ENCODE measurements around the gene CMTR1.

The CMTR1 gene

GRCh38 chr6:37479266-37479854 lies 46.3 kb downstream of the CMTR1 start:
- H3K27ac ChIP-seq (ENCODE audit: low read depth, low read length): no peak overlapping the region
- peaks cover 88% of the 10 kb centered on the region for H3K36me3 ChIP-seq (ENCODE audit: control insufficient read depth, insufficient read depth, low read length)
- H3K9ac ChIP-seq (ENCODE audit: low read length): no peak overlapping the region
- no peaks in the 10 kb centered on the region for H3K27me3 ChIP-seq (ENCODE audit: control insufficient read depth, insufficient read depth, low read length)
- H3K9me3 ChIP-seq (ENCODE audit: control insufficient read depth, insufficient read depth, low read depth, low read length): no peaks in the 10 kb centered on the region
- H3K4me3 ChIP-seq (ENCODE audit: low read depth, low read length): no peak overlapping the region
- H3K4me1 ChIP-seq (ENCODE audit: control insufficient read depth, insufficient read depth, low read length): peaks cover 14% of the 10 kb centered on the region

DNA sequence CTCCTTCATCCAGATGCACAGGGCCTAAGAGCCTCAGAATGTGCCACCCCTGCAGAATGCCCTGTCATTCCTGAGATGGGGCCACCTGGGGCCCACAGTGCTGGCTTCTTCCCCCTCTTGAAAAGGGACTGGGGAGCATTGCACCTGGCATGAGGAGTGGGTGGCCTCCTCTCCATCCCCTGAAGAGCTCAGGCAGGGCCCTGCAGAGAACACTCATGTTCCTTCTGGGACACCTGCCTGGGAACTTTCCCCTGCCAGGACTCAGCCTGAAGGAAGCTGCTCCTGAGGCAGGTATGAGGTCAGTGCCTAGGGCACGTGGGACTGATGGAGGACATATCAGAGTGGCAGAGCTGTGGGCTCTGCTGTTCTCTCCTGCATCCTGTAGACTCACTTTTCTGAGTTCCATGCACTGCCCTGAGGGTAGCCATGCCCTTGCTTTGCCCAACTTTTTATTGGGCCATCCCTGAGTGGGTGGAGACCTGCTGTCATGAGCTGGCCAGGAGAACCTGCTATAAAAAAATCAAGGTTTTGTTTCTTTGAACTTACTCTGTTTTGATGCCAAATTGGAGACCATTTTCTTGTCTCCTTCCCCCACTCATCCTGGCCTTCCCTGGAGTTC lies 47.2 kb downstream of the CMTR1 start:
- H3K4me3 ChIP-seq (ENCODE audit: low read depth, low read length): no peak overlapping the region
- no peak overlapping the region for H3K27ac ChIP-seq (ENCODE audit: low read depth, low read length)
- peaks cover 14% of the 10 kb centered on the region for H3K4me1 ChIP-seq (ENCODE audit: control insufficient read depth, insufficient read depth, low read length)
- no peak overlapping the region for H3K9ac ChIP-seq (ENCODE audit: low read length)
- peaks cover 80% of the 10 kb centered on the region for H3K36me3 ChIP-seq (ENCODE audit: control insufficient read depth, insufficient read depth, low read length)
- H3K27me3 ChIP-seq (ENCODE audit: control insufficient read depth, insufficient read depth, low read length): no peaks in the 10 kb centered on the region
- H3K9me3 ChIP-seq (ENCODE audit: control insufficient read depth, insufficient read depth, low read depth, low read length): no peaks in the 10 kb centered on the region

- H3K4me1 ChIP-seq (ENCODE audit: control insufficient read depth, insufficient read depth, low read length): peaks cover 14% of the 10 kb centered on the region
- H3K27me3 ChIP-seq (ENCODE audit: control insufficient read depth, insufficient read depth, low read length): no peaks in the 10 kb centered on the region
- peaks cover 72% of the 10 kb centered on the region for H3K36me3 ChIP-seq (ENCODE audit: control insufficient read depth, insufficient read depth, low read length)
- H3K9ac ChIP-seq (ENCODE audit: low read length): no peak overlapping the region
- no peak overlapping the region for H3K4me3 ChIP-seq (ENCODE audit: low read depth, low read length)
- H3K9me3 ChIP-seq (ENCODE audit: control insufficient read depth, insufficient read depth, low read depth, low read length): no peaks in the 10 kb centered on the region
- H3K27ac ChIP-seq (ENCODE audit: low read depth, low read length): no peak overlapping the region
Measured at GRCh38 chr6:37480951-37481534, 48.0 kb downstream of the CMTR1 start.

DNA sequence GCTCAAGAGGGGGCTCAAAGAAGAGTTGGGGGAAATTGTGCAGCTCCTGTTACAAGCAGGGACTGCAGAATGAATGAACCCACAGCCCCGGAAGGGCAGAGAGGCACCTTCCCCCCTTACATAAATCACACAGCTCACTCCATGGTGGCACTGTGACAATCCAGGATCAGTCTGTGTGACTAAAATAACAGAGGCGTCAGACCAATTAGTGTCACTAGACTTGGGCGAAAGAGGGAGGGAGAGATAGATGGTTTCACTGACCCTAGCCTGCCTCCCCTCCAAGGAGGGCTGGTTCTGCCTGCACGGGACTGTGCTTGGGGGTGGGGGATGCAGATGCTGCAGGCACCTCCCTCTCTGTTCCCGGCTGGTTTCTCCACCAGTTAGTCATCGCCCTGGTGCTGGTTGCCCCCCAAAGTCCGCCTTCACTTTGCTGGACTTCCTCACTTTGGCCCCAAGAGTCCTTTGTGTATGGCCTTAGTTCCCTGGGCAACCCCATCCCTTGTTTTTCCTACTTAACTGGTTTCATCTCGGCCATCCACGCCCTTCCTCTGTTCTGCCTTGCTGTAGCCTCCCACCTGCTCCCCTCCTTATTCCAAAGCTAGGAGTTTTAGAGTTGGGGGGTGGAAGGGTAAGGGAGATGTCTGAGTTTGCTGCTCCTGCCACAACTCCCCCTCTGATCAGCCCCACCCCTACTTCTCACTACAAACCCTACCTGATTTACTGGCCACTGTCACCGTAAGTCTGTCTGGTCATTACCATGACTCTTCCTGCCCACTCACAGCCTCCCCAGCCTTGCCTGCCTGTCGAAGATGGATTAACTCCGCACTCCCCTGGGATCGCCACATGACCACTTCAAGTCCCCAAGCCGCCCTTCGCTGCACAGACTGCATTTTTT lies 48.9 kb downstream of the CMTR1 start:
- Histone ChIP-seq H3K4me1 (ENCODE audit: control insufficient read depth, insufficient read depth, low read length) (peaks cover 14% of the 10 kb centered on the region), H3K36me3 (ENCODE audit: control insufficient read depth, insufficient read depth, low read length) (peaks cover 62% of the 10 kb centered on the region), H3K27ac (ENCODE audit: low read depth, low read length) (no peak overlapping the region), H3K9ac (ENCODE audit: low read length) (no peak overlapping the region), H3K9me3 (ENCODE audit: control insufficient read depth, insufficient read depth, low read depth, low read length) (no peaks in the 10 kb centered on the region), H3K4me3 (ENCODE audit: low read depth, low read length) (no peak overlapping the region), H3K27me3 (ENCODE audit: control insufficient read depth, insufficient read depth, low read length) (no peaks in the 10 kb centered on the region)

DNA sequence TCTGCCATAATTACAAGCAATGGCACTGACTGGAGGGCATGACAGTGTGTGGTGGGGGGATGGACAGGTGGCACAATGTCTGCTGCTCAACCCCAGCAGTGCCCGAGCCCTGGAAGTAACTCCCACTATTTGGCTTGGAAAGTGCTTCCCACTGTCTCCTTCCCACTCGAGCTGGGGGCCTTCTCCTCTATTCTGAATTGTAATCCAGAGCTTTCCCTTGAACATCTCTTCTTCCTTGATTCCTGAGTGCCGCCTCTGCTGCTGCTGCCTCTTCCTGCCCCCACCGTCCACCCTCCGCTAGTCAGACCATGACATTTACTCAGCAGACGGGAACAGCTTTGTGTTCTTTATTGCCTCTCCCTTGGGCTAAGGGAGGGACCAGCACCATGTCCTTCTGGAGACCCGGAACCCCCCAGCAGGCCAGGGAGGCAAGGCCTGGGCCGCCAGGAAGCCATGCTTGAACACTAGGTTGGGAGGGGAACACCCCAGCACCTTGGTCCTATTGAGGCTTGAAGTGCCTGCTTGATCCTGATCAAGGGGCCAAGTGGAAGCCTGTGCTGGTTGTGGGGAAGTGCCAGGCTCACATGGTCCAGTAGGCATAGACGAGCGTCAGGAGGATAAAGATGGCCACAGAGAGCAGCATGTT lies 49.7 kb downstream of the CMTR1 start:
- no peak overlapping the region for H3K9ac ChIP-seq (ENCODE audit: low read length)

DNA sequence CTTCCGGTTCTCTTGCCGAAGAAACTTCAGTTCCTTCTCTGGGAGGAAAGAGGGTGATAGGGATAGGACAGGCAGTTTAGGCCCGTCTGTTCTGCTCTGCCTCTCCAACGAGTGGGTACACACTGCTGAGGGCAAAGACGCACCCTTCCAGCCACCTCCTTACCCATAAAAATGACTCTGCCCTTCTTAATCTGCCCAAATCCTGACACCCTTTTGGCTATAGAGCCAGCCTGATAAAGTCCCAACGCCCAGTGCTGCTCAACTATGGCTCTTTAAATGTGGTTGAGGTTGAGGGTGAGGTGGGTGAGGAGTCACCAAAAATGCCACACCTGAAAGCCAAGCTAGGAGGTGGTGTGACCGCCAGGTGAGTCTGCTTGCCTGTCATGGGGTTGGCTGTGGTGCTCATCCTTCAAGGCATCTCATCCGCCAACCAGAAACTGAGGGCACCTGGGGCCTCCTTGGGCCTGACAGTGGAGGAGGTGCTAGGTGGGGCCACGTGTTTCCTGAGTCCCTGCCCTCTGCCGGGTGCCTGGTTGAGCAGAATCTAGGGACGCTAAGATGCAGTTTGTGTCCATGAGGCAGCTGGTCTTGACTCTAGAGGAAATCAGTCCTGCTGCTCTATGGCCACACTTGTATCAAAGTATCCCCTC lies 50.4 kb downstream of the CMTR1 start:
- no peak overlapping the region for H3K27ac ChIP-seq (ENCODE audit: low read depth, low read length)
- no peak overlapping the region for H3K4me3 ChIP-seq (ENCODE audit: low read depth, low read length)
- H3K4me1 ChIP-seq (ENCODE audit: control insufficient read depth, insufficient read depth, low read length): peaks cover 14% of the 10 kb centered on the region
- H3K27me3 ChIP-seq (ENCODE audit: control insufficient read depth, insufficient read depth, low read length): no peaks in the 10 kb centered on the region
- no peaks in the 10 kb centered on the region for H3K9me3 ChIP-seq (ENCODE audit: control insufficient read depth, insufficient read depth, low read depth, low read length)
- peaks cover 49% of the 10 kb centered on the region for H3K36me3 ChIP-seq (ENCODE audit: control insufficient read depth, insufficient read depth, low read length)
- H3K9ac ChIP-seq (ENCODE audit: low read length): no peak overlapping the region

More for the DNA sequence above, 49.7 kb downstream of the CMTR1 start:
- Histone ChIP-seq H3K36me3 (ENCODE audit: control insufficient read depth, insufficient read depth, low read length) (peaks cover 56% of the 10 kb centered on the region), H3K27me3 (ENCODE audit: control insufficient read depth, insufficient read depth, low read length) (no peaks in the 10 kb centered on the region), H3K4me1 (ENCODE audit: control insufficient read depth, insufficient read depth, low read length) (peaks cover 14% of the 10 kb centered on the region), H3K27ac (ENCODE audit: low read depth, low read length) (no peak overlapping the region), H3K9me3 (ENCODE audit: control insufficient read depth, insufficient read depth, low read depth, low read length) (no peaks in the 10 kb centered on the region), H3K4me3 (ENCODE audit: low read depth, low read length) (no peak overlapping the region)

DNA sequence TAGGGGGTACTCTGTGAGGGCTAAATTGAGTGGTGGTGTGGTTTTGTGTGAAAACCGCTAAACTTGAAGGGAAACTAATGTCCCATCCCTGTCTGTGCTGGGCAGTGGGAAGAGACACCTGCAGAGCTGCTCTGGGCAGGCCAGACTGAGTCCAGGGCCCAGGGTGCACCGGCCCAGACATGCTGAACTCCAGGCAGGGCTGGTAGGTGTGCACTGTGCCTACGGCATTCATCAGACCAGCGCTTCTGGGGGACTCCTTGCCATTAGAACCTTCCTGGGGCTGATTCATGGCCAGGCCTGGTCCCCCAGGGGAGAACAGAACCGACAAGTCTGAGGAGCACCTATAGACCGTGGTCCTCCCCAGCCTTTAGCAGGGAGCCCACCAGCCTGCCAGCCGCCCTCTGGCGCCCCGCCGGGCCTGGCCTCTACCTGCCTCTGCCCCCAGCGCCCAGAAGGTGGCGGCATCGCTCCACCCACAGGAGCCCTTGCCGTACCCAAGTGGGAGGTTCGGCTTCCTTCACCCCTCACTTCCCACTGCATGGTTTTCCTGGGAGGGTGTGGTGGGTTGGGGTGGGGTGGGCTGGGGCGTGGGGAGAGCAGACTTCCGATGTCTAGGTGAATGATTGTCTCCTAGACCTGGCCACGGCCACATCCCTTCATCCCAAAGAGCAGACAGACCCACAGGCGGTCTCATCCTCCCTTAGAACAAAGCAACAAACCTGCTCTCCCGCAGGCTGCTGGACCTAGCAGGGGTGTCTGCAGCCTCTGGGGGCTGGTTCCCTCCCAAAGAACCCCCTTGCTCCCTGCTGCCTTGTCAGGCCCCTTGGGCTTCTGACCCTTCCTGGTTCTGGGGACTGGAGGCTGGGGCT lies 51.1 kb downstream of the CMTR1 start:
- Histone ChIP-seq H3K9me3 (ENCODE audit: control insufficient read depth, insufficient read depth, low read depth, low read length) (no peaks in the 10 kb centered on the region), H3K4me1 (ENCODE audit: control insufficient read depth, insufficient read depth, low read length) (peaks cover 14% of the 10 kb centered on the region), H3K9ac (ENCODE audit: low read length) (no peak overlapping the region), H3K4me3 (ENCODE audit: low read depth, low read length) (no peak overlapping the region), H3K27me3 (ENCODE audit: control insufficient read depth, insufficient read depth, low read length) (no peaks in the 10 kb centered on the region), H3K36me3 (ENCODE audit: control insufficient read depth, insufficient read depth, low read length) (peaks cover 41% of the 10 kb centered on the region), H3K27ac (ENCODE audit: low read depth, low read length) (no peak overlapping the region)

- Histone ChIP-seq H3K9me3 (ENCODE audit: control insufficient read depth, insufficient read depth, low read depth, low read length) (no peaks in the 10 kb centered on the region), H3K36me3 (ENCODE audit: control insufficient read depth, insufficient read depth, low read length) (peaks cover 35% of the 10 kb centered on the region), H3K27ac (ENCODE audit: low read depth, low read length) (no peak overlapping the region), H3K4me1 (ENCODE audit: control insufficient read depth, insufficient read depth, low read length) (peaks cover 20% of the 10 kb centered on the region), H3K4me3 (ENCODE audit: low read depth, low read length) (no peak overlapping the region), H3K27me3 (ENCODE audit: control insufficient read depth, insufficient read depth, low read length) (no peaks in the 10 kb centered on the region), H3K9ac (ENCODE audit: low read length) (no peak overlapping the region)
Measured at GRCh38 chr6:37484786-37485170, 51.8 kb downstream of the CMTR1 start.

DNA sequence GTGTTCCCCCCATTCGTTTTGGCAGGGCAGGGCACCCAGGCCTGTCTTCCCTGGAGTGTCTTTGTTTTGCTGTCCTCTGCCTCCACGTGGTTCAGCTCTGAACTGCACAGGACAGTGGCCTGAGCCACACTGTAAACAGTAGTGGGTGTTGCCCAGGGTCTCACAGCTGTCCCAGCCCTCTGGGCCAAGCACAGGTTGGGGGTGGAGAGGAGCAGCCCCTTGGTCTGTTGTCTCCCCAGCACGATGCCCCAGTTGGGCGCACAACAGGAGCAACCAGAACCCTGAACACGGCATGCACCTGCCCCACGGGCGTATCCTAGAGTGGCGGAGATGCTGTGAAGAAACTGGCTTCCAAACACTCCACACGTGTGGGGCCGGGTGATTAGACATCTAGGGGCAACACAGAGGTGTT lies 52.3 kb downstream of the CMTR1 start:
- H3K9me3 ChIP-seq (ENCODE audit: control insufficient read depth, insufficient read depth, low read depth, low read length): no peaks in the 10 kb centered on the region
- H3K27me3 ChIP-seq (ENCODE audit: control insufficient read depth, insufficient read depth, low read length): no peaks in the 10 kb centered on the region
- peaks cover 30% of the 10 kb centered on the region for H3K36me3 ChIP-seq (ENCODE audit: control insufficient read depth, insufficient read depth, low read length)
- no peak overlapping the region for H3K27ac ChIP-seq (ENCODE audit: low read depth, low read length)
- H3K4me3 ChIP-seq (ENCODE audit: low read depth, low read length): no peak overlapping the region
- H3K4me1 ChIP-seq (ENCODE audit: control insufficient read depth, insufficient read depth, low read length): peaks cover 24% of the 10 kb centered on the region
- no peak overlapping the region for H3K9ac ChIP-seq (ENCODE audit: low read length)

Data from HUES6 (cell line).